Thyroid gland (tissue), 4 donors: ENCODE data around the gene ITGA1.

Experiments used
- POLR2A ChIP-seq, 2 donors: fragments of 450-650 bp; IDR thresholded peaks; one replicate each; pipeline ENCODE4 v1.6.1; 2017; ENCODE audit warnings: antibody characterized with exemption in 2 of 2, mild to moderate bottlenecking in 2 of 2, moderate library complexity in 1 of 2
- TF ChIP-seq, protein P1 (sequence below), 6 experiments: fragments of 200-600 bp in 3 of 6; fragments of 450-650 bp in 3 of 6; sonication (generic) in 3 of 6; IDR thresholded peaks; one replicate each; pipeline ENCODE4 v1.5.1; 2016 to 2019; ENCODE audit warnings: antibody characterized with exemption in 6 of 6, mild to moderate bottlenecking in 2 of 6, inconsistent platforms in 1 of 6, moderate library complexity in 1 of 6

DNA sequence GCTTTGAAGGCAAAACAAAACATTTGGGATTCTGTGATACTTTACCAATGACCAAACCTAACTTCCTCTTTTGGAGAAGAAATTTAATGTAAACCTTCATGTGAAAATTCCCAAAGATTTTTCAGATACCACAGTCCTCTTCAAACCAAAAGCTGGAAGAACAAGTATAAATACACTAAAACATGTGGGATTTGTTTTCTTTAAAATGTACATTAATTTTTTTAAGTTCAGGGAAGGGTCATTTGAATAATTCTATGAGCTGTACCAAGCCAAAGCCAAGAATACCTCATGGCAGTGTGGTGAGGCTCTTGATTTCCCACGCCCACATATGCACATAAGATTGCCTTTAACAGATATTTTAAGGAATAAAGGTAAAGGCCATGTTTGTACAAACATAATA is 28.4 kb upstream of the ITGA1 start:
- no peak for TF ChIP-seq POLR2A (IDR thresholded peaks at IDR 0.05)
- TF ChIP-seq, protein P1, sequence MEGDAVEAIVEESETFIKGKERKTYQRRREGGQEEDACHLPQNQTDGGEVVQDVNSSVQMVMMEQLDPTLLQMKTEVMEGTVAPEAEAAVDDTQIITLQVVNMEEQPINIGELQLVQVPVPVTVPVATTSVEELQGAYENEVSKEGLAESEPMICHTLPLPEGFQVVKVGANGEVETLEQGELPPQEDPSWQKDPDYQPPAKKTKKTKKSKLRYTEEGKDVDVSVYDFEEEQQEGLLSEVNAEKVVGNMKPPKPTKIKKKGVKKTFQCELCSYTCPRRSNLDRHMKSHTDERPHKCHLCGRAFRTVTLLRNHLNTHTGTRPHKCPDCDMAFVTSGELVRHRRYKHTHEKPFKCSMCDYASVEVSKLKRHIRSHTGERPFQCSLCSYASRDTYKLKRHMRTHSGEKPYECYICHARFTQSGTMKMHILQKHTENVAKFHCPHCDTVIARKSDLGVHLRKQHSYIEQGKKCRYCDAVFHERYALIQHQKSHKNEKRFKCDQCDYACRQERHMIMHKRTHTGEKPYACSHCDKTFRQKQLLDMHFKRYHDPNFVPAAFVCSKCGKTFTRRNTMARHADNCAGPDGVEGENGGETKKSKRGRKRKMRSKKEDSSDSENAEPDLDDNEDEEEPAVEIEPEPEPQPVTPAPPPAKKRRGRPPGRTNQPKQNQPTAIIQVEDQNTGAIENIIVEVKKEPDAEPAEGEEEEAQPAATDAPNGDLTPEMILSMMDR (IDR thresholded peaks at IDR 0.05), result no peak
